OCI-LY7 (cell line): ENCODE results near the gene GAN. TPM values are rescaled to one million over a fixed set of nuclear protein-coding genes. Genes with fewer than 3 reads are reported as not detected.

ENCODE experiments used
- BruUV-seq: library from RNA; stranded (reverse); fragments of 400-500 nt; replicated peaks from 2 replicates; lab custom pipeline; 2021; lab: Mats Ljungman, UMichigan
- CTCF ChIA-PET: fragments of 300-600 bp; sonication (Branson Sonifier 250); formaldehyde crosslinking; loops from one replicate; lab custom pipeline; 2022; ENCODE audit warnings: antibody characterized with exemption; ENCODE audit not compliant: unreplicated experiment; lab: Charles Lee
- POLR2A ChIA-PET: fragments of 300-600 bp; sonication (Branson Sonifier 250); formaldehyde crosslinking; loops from one replicate; lab custom pipeline; 2022; ENCODE audit warnings: antibody characterized with exemption; lab: Charles Lee
- DNase-seq: peaks from one replicate; pipeline ENCODE4 v3.0.0-alpha.2; 2015; ENCODE audit warnings: low spot score
- H2AFZ ChIP-seq: fragments of 200-600 bp; sonication (generic), shearing (Covaris generic); 2 replicates; pipeline ENCODE4 v1.6.1; 2014; ENCODE audit warnings: mild to moderate bottlenecking, antibody characterized with exemption, low read length, moderate library complexity
- H3K27ac ChIP-seq: fragments of 200-600 bp; sonication (generic); 2 replicates; pipeline ENCODE4 v1.5.1; 2014; ENCODE audit warnings: mixed run types, low read depth, mild to moderate bottlenecking, moderate library complexity, low read length, inconsistent platforms; ENCODE audit not compliant: poor library complexity, severe bottlenecking
- H3K36me3 ChIP-seq: fragments of 200-600 bp; sonication (generic); 2 replicates; pipeline ENCODE4 v1.6.1; 2014; ENCODE audit warnings: mild to moderate bottlenecking, antibody characterized with exemption, low read length, moderate library complexity, mixed read lengths; ENCODE audit not compliant: insufficient read depth
- H3K4me1 ChIP-seq: fragments of 200-600 bp; sonication (generic); 2 replicates; pipeline ENCODE4 v1.5.1; 2014; ENCODE audit warnings: mild to moderate bottlenecking, low read length; ENCODE audit not compliant: insufficient read depth, poor library complexity, severe bottlenecking
- H3K4me2 ChIP-seq: fragments of 200-600 bp; sonication (generic); 2 replicates; pipeline ENCODE4 v1.6.1; 2014; ENCODE audit warnings: mild to moderate bottlenecking, low read length
- H3K4me3 ChIP-seq: fragments of 200-600 bp; sonication (generic); 2 replicates; pipeline ENCODE4 v1.5.1; 2014; ENCODE audit warnings: mild to moderate bottlenecking, low read depth, low read length; ENCODE audit not compliant: poor library complexity, severe bottlenecking
- H3K79me2 ChIP-seq: fragments of 200-600 bp; sonication (generic); 2 replicates; pipeline ENCODE4 v1.6.1; 2016; ENCODE audit warnings: low read depth, mild to moderate bottlenecking, low read length, moderate library complexity, mixed read lengths; ENCODE audit not compliant: insufficient read depth
- H3K9me2 ChIP-seq: fragments of 200-600 bp; sonication (generic); 2 replicates; pipeline ENCODE4 v1.6.1; 2016; ENCODE audit warnings: mild to moderate bottlenecking, low read length, mixed read lengths; ENCODE audit not compliant: insufficient read depth
- H3K9me3 ChIP-seq: fragments of 200-600 bp; sonication (generic); 2 replicates; pipeline ENCODE4 v1.6.1; 2014; ENCODE audit warnings: mild to moderate bottlenecking, mixed run types, low read length, mixed read lengths
- H4K20me1 ChIP-seq: fragments of 200-600 bp; sonication (generic); 2 replicates; pipeline ENCODE4 v1.6.1; 2014; ENCODE audit warnings: mild to moderate bottlenecking, antibody characterized with exemption, low read length, moderate library complexity, mixed read lengths; ENCODE audit not compliant: insufficient read depth
- EZH2phosphoT487 ChIP-seq: fragments of 200-600 bp; sonication (generic); IDR thresholded peaks from 2 replicates; pipeline ENCODE4 v1.6.1; 2018; ENCODE audit warnings: low read depth, borderline replicate concordance, mild to moderate bottlenecking, mixed run types, antibody characterized with exemption, low read length, moderate library complexity, mixed read lengths
- intact Hi-C: fragments of 100-400 bp; cut with micrococcal nuclease; formaldehyde crosslinking; loops from one replicate; pipeline ENCODE4 v1.10.0; 2022; ENCODE audit not compliant: unreplicated experiment
- total RNA-seq, 2 experiments: library from RNA; depleted of rRNA in 1 of 2; stranded (reverse); fragments of >200 nt in 1 of 2; shearing (Covaris generic) in 1 of 2; gene quantifications; 2 replicates each; pipeline ENCODE4 v1.2.3, GENCODE V29; 2014 to 2022
- TF ChIP-seq, protein P1 (sequence below): fragments of 200-600 bp; sonication (generic); conservative IDR thresholded peaks from 2 replicates; pipeline ENCODE4 v1.5.1; 2014; ENCODE audit warnings: mild to moderate bottlenecking, antibody characterized with exemption, low read length, moderate library complexity, mixed read lengths

The GAN gene
- total RNA-seq, 2 experiments from 2014 or later: 5.1 to 14.2 TPM

DNA sequence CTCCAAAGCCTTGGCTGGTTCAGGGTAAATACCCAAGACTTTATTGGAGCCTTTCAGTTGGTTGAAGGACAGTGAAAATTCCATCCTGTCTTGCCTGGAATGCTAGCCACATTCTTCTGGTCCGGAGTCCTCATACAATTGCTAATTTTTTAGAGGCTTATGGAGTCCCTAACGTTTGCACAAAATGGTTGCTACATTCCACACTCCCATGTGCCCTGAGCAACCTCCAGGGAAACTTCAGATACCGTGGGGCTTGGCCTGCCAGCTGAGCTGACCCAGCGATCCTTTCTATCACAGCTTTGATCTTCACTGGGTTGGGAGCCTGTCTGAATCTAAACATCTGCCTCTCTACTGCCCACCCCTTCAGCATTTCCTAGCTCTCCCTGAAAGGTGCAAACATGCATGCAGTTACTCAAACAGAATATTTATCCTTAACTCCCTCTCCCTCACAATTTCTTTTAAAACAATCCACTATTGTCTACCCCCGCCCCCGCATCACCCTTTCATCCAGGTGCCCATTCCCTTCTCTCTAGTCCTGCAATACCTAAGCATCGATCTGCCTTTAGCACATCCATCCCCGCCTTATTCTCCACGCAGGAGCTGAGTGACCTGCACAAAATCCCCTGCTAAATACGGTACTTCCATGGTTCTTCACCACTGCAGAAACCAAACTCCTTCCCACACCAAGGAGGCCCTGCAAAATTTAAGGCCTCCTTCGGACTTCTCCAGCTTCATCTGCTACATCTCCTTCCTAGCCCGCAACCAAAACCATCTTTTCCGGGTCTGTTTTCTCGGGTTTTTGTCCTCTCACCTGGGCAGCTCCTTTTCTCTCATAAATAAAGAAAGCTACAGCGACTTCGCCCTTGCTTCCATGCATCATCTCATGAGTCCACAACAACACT, 810 bp upstream of the GAN start:
- ChIA-PET POLR2A (interaction anchor here (0.7 to 1.5 kb wide), 4 partner anchors 12 to 417 kb away, joined by 3 to 4 read pairs (median 4); no protein-coding TSS in a partner anchor), CTCF (no interaction called here)
- H3K27ac ChIP-seq: no peak overlapping the region
- no peaks in the 10 kb centered on the region for H4K20me1 ChIP-seq
- H3K4me2 ChIP-seq: peak overlapping the region; percentile 82
- TSS peak; percentile 78 for BruUV-seq
- H3K9me3 ChIP-seq: no peaks in the 10 kb centered on the region
- peaks cover 24% of the 10 kb centered on the region; the same call in 1 of the 2 replicates for H3K79me2 ChIP-seq
- no peaks in the 10 kb centered on the region for H3K36me3 ChIP-seq
- no peak for TF ChIP-seq EZH2phosphoT487
- TF ChIP-seq, protein P1, sequence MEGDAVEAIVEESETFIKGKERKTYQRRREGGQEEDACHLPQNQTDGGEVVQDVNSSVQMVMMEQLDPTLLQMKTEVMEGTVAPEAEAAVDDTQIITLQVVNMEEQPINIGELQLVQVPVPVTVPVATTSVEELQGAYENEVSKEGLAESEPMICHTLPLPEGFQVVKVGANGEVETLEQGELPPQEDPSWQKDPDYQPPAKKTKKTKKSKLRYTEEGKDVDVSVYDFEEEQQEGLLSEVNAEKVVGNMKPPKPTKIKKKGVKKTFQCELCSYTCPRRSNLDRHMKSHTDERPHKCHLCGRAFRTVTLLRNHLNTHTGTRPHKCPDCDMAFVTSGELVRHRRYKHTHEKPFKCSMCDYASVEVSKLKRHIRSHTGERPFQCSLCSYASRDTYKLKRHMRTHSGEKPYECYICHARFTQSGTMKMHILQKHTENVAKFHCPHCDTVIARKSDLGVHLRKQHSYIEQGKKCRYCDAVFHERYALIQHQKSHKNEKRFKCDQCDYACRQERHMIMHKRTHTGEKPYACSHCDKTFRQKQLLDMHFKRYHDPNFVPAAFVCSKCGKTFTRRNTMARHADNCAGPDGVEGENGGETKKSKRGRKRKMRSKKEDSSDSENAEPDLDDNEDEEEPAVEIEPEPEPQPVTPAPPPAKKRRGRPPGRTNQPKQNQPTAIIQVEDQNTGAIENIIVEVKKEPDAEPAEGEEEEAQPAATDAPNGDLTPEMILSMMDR: no peak
- no peak for DNase-seq
- peak overlapping the region; percentile 94 for H3K4me3 ChIP-seq
- no peaks in the 10 kb centered on the region for H3K9me2 ChIP-seq
- peaks cover 13% of the 10 kb centered on the region for H3K4me1 ChIP-seq
- peak overlapping the region; percentile 87 for H2AFZ ChIP-seq
- intact Hi-C loops: loop anchor here (10.0 kb wide), 1 partner anchor 219 kb away; the partner anchor contains the start of gene GCSH

DNA sequence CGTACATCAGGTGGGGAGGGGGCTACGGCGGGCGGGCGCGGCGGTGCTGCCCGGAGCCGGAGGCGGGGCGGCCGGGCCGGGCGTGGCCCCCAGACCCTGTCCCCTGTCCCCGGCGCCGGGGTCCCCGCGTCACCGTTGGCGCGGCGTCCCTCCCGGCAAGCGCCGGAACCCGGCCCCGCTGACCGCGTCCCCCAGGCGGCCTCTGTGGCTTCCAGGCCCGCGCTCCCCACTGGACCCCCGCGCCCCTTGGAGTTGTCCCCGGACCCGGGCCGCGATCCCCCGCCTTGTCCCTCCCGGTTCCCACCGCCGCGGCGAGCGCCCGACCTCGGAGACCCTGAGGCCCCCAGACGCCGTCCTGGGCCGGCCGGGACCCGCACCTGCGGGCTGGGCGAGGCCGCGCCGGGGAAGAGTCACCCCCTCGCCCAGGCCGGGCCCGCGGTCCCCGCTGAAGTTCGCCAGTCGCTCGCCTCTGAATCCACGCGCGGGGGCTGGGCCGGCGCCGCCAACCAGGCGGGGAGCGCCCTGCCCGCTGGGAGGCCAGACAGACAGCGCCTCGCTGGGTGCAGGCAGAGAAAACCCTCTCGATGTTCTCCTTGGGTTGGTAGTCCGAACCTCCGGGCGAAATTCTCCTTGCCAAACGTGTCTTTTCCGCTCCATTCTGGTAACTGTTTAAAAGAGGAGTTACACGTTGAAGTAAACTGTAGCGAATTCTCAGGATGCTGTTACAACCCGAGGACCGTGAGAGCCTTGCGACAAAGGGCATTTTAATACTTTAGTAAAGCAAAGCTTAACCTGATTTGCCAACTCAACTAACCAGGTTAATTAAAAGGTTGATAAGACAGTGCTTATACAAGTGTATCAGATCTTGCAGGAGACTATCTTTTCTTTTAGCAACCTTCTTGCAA, 761 bp downstream of the GAN start:
- H3K4me2 ChIP-seq: peak overlapping the region; percentile 79
- peaks cover 27% of the 10 kb centered on the region; the same call in 1 of the 2 replicates for H3K79me2 ChIP-seq
- peak; percentile 59 for DNase-seq
- ChIA-PET POLR2A (interaction anchor here (1.5 kb wide), 1 partner anchor 319 kb away, joined by 4 read pairs; no protein-coding TSS in a partner anchor), CTCF (no interaction called here)
- 0 out of 2 replicates have a peak, but pooled peaks cover 8% of the 10 kb centered on the region for H4K20me1 ChIP-seq
- H3K9me3 ChIP-seq: no peaks in the 10 kb centered on the region
- no peak for TF ChIP-seq EZH2phosphoT487
- TF ChIP-seq, protein P1: peak; percentile 38
- no peak overlapping the region for H3K27ac ChIP-seq
- no TSS peak for BruUV-seq
- intact Hi-C loops: loop anchor here (10.0 kb wide), 1 partner anchor 221 kb away; the partner anchor contains the start of gene GCSH
- peak overlapping the region; percentile 87 for H2AFZ ChIP-seq
- peak overlapping the region; percentile 94 for H3K4me3 ChIP-seq
- no peaks in the 10 kb centered on the region for H3K36me3 ChIP-seq
- H3K4me1 ChIP-seq: peaks cover 13% of the 10 kb centered on the region
- no peaks in the 10 kb centered on the region for H3K9me2 ChIP-seq
